Globus pallidus (tissue), 1 donor: ENCODE measurements around the gene PLEKHG4B.

ENCODE experiments used
- DNase-seq: peaks from one replicate; pipeline ENCODE4 v3.0.0-alpha.2; 2015; ENCODE audit warnings: low spot score

Gene PLEKHG4B

DNA sequence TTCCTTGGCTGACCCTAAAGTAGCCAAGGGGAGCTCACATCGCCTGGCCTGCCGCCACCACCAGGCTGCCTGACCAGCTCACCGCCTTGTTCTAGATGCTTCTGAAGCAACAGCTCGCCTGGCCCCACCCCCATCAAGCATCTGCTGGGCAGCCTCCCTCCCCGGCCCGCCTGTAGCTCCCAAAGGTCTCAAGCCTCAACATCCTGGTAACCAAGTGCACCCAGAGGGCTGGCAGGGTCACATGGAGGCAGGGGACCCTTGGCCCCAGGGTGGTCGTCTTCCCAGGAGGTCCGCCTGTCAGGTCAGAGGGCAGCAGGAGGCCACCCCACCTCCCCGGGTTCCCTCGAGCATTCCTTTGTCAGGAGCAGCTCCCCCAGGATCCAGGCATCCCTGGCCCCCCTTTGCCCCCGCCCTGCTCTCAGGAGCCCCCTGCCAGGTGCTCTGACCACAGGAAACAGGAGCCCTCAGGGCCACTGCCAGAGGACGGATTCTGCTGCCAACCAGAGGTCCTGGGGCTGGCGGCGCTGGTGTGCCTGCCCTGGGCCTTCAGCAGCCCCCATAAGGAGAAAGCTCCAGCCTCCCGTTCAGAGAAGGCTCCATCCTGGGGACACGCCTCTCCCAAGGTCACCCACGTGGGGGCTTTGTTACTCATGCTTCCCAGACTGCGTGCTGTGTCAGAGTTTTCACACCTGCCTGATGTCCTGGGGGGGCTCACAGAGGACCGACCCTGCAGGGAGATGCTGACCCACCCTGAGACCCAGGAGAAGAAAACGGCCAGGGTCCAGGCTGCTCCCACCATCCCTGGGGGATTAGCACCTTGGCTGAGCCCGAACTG, 95.9 kb downstream of the PLEKHG4B start:
- no peak for DNase-seq

DNA sequence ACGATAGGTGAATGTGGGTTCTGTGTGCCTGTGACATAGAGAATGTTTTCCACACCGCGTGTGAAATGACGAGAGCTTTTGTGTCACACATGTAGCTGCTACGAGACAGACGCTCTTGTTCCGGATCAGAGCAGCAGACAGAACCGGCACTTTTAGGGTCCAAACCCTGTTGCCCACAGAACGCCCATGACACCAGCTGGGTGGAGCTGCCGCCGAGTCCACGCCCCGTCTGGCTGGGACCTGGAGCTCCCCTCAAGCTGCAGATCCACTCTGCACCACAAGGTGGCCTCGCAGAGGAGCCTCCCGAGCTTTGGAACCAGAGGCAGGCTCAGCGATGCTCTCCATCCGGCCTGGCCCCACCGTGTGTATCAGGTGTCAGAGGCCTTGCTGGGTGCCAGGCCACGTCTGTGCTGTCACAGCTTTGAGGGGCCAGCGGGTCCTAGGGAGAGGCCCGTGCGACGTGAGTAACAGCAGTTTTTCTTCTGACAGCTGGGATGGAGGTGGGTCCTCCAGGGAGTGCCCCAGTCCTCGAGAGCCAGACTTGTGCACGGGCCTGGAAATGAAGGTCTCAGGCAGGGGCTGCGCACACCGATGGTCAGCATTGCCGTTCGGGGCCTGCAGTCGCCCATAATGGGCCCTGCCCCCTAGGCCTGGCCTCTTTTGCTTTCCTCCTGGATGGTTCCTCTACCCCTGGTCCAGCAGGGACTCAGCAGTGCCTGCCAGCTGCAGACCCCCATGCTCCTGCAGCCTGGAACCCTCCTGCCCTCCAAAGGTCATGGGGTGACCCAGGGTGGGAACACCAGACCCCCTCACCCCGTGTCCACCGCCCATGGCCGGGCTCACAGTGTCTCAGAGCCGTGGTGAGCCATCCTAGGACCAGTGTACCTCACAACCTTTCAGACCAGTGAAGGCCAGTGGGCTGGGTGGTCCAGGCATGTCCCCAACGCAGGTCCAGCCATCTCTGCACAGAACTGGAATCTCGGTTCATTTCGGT, 96.8 kb downstream of the PLEKHG4B start:
- peak; percentile 64 for DNase-seq

DNA sequence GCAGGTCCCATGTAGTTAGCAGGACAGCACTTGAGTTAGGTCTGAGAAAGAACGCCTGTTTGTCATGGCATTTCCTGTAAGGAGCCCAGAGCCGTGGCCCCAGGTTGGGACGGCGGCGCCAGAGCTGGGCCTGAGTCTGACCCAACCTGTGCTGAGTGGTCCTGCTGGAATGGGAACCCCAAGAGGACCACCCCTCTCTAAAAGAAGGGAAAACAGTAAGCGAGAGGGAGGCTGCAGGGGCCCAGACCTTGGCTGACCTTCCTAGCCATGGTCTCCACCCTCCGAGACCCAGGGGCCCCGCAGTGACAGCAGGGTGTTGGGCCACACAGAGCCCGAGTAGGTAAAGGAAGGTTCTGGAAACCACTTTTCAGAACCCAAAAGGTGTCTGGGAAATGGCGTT, 97.5 kb downstream of the PLEKHG4B start:
- DNase-seq = no peak

DNA sequence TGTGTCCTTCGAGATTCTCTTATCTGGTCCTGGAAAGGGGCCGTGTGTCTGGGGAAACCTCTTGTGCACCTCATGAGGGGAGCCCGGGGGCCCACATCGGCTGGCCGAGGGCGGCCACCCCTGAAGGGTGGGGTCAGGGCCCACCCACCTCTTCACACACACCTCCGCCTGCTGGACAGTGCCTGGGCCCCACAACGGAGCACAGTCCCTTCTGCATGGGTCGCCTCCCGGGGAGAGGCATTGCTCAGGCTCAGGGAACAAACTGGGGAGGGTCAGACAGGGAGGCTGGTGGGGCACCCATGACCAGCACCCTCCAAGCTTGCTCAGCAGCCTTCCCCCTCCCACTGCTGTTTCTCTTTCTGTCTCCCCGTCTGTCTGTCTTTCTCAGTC, 98.0 kb downstream of the PLEKHG4B start:
- DNase-seq = no peak

DNA sequence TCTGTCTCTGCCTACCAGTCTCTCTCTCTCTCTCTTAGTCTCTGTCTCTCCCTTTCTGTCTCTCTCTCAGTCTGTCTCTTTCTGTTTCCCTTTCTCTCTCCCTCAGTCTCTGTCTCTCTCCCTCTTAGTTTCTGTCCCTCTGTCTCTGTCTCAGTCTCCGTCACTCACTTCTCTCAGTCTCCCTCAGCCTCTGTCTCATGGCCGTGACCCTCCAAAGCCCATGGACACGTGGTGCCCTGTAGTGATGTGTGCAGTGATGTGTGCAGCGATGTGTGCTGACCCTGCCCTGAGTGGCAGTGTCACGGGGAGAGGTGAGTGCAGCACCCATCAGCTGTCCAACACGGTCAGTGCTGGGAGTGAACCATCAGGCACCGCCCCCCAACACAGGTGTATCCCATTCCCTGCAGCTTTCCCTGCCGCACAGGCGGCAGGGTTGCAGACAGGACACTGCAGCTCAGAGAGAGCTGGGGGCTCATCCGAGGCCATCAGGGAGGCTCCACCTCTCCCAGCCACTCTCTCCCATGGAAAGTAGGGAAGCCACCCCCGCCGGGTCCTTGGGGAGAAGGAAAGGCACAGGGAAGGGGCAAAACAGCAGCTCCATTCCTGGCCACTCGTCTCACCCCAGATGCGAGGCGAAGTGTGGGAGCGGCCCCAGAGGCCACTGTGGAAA, 98.5 kb downstream of the PLEKHG4B start:
- no peak for DNase-seq

DNA sequence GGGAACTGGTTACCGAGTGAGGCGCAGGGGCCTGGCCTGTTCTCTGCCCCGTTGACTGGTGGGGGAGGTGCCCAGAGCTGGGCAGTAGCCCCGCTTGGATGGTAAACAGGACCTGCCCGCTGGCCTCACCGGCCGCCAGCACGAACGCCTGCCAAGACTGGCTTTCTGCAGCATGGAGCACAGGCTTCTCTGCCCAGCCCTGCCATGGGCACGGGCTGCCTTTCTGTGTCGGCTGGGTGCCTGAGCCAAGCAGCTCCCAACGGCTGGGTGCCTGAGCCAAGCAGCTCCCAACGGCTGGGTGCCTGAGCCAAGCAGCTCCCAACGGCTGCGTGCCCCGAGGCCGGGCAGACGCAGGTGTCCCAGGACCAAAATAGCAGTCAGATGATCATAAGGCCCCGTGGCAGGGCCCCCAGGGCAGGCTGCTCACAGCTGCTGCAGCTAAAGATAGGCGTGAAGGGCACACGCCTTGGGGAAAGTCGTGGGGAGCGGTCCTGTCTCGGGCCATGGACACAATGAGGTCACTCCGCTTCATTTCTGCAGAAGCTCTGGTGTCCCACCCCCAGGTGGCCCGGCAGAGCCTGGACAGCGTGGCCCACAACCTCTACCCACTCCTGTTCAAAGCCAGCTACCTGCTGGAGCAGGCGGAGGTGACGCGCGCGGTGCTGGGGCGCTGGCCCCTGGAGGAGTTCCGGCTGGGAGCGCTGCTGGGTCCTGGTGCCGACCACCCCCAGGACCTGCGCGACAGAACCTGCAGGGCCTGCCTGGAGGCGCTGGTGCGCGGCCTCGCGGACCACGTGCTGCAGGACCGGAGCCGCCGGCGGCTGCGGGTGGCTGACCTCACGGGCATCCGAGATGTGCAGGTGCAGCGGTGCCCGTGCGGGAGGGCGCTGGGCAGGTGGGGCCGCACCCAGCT, 99.3 kb downstream of the PLEKHG4B start, which contains the start of gene LRRC14B:
LRRC14B (plus strand) TSS at position 460 of the 913 bp plus-strand sequence; CDS start at position 504, 44 bp downstream.
- peak; percentile 41 for DNase-seq

DNA sequence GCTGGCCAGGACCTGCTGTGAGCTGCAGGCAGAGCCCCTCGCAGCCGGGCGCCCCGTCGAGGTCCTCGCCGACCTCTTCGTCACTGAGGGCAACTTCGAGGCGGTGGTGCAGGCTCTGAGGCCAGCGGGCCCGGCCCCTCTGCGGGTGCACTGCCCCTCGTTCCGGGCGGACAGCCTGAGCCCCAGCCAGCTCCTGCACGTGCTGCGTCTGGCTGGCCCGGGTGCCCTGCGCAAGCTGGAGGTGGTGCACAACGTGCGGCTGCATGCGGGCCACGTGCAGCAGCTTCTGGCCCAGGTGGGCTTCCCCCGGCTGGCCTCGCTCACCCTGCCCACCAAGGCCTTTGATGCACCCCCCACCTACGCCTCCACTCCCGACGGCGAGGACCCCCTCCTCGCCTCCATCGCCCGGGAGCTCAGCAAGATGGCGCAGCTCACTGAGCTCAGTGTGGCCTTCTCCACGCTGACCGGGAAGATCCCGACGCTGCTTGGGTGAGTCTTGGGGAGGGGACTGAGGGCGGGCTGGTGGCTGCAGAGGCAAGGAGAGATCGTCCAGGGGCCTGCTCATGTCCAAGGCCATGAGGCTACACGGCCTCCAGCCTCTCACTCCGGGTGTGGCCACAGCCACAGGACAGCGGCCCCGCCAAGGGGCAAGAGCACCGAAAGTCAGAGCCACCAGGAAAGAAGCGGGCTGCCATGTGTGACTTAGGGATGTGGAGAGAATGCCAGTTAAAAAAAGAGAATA, 100.2 kb downstream of the PLEKHG4B start:
- no peak for DNase-seq

DNA sequence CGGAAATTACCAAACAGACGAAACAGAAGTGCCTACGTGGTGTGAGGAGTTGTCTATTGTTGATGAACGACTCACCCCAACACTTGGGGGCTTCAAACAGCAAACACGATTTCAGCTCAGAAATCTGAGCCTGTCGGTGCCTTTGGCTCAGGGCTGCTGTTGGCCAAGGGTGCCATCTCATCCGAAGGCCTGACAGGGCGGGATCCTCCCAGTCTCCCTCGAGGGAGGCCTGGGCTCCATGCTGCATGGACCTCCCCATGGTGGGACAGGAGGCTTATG, 100.7 kb downstream of the PLEKHG4B start:
- DNase-seq = no peak

DNA sequence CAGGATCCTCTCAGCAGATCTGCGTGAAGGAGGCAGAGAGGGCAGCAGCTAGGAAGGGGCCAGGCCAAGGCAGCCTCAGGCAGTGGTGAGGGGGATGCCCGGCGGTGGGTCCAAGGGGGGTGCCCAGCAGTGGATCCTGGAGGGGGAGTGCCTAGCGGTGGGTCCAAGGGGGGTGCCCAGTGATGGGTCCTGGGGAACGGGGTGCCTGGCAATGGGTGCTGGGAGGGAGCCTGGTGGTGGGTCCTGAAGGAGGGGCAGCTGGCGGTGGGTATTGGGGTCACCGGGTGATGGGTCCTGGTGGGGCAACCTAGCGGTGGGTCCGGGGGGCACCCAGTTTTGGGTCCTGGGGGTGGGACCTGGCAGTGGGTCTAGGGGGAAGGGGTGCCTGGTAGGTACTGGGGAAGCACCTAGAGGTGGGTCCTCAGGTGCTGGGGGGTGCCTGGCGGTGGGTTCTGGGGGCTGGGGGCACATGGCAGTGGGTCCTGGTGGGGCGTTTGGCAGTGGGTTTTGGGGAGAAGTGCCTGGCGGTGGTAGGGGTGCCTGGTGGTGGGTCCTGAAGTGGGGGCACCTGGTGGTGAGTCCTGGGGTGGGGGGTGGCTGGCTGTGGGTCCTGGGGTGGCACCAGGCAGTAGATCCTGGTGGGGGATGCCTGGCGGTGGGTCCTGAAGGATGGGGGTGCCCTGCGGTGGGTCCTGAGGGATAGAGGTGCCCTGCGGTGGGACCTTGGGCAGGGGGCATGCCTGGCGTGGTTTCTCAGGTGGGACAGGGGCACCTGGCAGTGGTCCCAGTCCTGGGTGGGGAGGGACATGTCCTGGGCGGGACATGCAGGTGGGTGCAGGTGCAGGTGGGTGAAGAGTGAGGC, 101.2 kb downstream of the PLEKHG4B start:
- DNase-seq = no peak

DNA sequence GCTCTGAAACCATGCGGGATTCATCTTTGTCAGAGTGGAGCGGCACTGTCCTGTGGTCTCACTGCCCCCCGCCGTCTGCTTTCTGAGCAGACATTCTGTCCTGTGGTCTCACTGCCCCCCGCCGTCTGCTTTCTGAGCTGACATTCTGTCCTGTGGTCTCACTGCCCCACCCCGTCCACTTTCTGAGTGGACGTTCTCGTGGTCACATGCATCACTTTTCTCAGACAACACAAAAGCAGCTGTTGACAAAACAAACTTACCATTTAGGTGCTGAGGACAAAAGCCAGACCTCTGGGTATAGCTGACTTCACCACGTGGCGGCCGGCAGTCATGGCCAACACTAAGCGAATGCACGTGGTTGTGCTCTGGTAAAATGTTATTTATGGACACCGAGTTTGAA, 102.1 kb downstream of the PLEKHG4B start:
- DNase-seq = no peak

DNA sequence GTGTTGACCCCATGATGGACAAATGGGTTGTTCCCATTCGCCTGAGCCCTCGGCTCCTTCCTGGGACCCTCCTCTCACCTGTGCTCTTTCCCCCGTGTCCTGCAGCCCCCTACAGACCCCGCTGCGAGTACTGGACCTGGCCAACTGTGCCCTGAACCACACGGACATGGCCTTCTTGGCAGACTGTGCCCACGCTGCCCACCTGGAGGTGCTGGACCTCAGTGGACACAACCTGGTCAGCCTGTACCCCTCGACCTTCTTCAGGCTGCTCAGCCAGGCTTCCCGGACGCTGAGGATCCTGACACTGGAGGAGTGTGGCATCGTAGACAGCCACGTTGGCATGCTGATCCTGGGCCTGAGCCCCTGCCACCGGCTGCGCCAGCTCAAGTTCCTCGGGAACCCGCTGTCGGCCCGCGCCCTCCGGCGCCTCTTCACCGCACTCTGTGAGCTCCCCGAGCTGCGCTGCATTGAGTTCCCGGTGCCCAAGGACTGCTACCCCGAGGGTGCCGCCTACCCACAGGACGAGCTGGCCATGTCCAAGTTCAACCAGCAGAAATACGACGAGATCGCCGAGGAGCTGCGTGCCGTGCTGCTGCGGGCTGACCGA, 102.7 kb downstream of the PLEKHG4B start:
- DNase-seq = no peak

DNA sequence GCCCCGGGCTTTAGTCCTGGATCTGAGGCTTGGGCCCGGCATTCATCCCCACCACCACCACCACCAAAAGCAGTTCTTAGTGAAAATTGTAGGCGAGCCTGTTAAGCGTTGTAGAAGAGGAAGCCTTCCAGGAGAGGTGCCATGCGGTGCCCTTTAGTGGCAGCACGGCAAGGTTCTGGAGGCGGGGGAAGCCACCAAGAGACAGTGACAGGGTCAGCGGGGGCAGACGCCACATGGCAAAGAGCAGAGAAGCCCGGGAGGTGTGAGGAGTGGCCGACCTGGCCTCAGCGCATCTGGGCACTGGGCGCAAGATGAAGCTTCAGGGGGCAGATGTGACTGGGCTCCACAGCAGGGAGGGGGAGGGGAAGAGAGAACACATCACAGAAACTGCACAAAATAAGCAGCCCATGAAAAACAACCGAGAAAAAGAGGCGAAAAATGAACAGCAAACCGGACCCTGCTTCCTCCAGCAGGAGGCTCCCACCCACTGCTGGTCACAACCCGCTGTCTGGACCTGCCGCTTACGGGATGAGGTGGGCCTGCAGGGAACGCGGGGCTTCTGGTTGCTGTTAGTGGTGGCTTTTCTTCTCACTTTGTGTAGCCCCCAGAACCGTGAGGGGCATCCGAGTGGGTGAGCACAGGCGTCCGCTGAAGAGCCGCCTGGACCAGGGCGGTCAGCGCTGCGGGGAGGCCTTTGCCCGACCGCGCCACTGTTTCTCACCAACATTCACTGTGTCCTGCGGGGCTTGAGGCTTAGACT, 103.6 kb downstream of the PLEKHG4B start:
- DNase-seq = no peak

DNA sequence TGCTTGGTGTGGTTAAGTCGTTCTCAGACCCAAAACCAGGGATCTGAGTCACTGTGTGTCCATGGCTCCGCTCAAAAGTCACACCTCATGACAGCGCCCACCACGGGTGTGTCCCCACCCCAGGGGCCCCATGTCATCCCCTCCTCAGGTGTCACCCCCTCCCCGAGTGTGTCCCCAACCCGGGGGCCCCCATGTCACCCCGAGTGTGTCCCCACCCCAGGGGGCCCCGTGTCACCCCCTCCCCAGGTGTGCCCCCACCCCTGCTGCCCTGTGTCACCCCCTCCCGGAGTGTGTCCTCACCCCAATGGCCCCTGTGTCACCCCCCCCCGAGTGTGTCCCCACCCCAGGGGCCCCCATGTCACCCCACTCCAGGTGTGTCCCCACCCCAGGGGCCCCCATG, 104.4 kb downstream of the PLEKHG4B start:
- DNase-seq = no peak

DNA sequence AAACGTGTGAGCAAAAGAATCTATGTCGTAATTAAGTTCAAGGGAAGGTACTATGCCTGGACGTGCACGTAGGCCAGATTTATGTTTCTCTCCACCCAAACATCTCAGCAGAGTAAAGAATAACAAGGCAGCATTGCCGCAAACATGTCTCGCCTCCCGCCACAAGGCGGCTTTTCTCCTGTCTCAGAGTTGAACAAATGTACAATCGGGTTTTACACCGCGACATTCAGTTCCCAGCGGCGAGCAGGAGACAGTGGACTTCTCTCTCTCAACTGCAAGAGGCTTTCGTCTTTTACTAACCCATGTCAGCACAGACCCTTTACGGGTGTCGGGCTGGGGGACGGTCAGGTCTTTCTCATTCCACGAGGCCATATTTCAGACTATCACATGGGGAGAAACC, 105.1 kb downstream of the PLEKHG4B start:
- peak; percentile 38 for DNase-seq

DNA sequence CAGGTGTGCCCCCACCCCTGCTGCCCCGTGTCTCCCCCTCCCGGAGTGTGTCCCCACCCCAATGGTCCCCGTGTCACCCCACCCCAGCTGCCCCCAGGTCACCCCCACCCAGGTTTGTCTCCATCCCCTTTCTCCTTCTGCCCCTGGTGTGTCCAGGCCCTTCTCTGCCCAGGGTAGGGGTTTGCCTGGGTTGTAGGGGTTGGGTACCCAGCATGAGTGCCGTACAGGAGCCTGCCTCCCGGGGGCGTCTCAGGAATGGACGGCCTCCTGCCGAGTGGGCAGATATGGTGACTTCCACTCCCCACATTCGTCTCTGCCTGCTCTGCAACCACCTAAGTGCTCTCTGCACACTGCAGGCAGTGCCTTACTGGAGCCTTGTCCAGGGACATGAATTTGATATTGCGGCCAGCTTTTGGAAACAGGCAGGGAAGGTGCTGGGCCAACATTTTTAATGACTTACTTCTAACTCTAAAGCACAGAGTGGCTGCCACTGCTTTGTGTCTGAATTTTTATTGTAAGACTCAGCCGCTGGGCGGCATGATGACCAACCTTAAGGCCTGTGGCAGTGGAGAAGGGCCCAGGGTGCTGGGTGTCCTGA, 106.0 kb downstream of the PLEKHG4B start:
- no peak for DNase-seq

DNA sequence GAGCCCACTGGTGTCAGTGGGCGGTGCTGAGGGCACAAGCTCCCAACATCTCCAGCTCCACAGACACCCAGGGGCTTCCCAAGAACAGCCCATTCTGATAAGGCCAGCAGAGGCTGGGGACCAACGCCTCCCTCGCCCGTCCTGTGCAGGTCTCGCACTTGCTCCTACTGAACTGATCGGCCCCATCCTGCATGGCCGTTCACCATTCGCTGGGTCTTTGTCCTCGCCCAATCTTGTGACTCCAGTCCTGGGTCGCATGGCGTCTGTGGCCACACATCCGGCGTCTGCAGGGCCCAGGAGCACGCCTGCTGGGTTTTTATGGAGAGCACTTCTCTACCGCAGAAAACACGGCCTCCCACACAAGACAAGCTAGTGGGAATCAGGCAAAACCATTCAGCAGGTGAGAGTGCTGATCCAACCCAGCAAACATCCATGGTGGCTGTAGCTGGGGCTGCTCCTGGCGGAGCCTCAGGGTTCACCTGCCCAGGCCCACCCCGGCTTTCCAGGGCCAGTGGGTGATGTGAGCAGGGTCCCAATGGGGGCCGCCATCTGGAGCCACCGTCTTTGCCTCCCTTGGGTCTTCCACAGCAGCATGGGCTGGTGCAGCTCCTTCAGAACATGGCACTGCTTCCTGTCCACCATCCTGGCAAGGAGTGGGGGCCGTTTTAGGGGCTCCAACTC, 106.7 kb downstream of the PLEKHG4B start:
- no peak for DNase-seq

DNA sequence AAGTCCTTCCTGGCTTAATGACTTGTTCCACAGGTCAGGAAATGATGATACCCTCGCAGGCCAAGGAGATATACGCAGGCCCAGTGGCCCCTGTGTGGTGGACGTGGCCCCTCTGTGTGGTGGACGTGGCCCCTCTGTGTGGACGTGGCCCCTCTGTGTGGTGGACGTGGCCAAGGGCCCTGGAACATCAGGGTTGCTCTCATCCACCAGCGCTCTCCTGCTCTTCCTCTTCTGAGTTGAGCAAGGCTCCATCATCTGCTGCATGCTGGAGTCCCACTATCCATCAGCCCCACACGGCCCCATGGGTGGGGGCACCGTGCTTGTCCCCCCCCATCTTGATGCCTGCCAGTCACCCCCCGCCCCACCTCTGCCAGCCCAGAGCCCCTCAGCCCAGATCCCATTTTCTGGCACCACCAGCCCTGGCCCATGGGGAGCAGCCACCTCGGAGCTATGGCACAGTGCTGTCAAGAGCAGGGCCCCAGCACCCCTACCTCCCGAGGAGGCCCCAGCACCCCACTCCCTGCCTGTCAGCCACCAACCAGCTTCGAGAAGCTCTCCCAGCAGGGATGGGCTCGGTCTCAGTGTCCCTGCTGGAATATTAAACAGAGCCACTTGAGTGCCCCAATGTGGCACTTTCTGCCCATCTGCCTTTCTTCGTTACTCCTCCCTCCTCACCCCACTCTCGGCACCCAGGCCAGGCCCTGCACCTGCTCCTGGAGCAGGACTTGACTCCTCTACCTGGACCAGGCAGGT, 107.4 kb downstream of the PLEKHG4B start:
- DNase-seq = no peak
